Measurements from ENCODE around the gene OR10A3. TPM values are rescaled to one million over a fixed set of nuclear protein-coding genes. Genes with fewer than 3 reads are reported as not detected.

Gene OR10A3
- total RNA-seq, 1 donor = under 0.01 TPM

GRCh38 chr11:7890417-7891172, 50.9 kb downstream of the OR10A3 start:
- H3K4me3 ChIP-seq (ENCODE audit: insufficient read depth, low read length) = peak overlapping the region; percentile 62
- H2AFZ ChIP-seq (ENCODE audit: low read length) = peak overlapping the region; percentile 91
- H3K27me3 ChIP-seq (ENCODE audit: insufficient read depth, low read length) = no peaks in the 10 kb centered on the region
- no peaks in the 10 kb centered on the region for H3K9me3 ChIP-seq (ENCODE audit: low read depth, low read length)
- H3K4me1 ChIP-seq (ENCODE audit: insufficient read depth, low read length) = peaks cover 31% of the 10 kb centered on the region
- no peaks in the 10 kb centered on the region for H4K20me1 ChIP-seq (ENCODE audit: insufficient read depth, low read length)
- peak overlapping the region; percentile 47 for H3K27ac ChIP-seq (ENCODE audit: low read depth, low read length)
- H3K36me3 ChIP-seq (ENCODE audit: insufficient read depth, low read length) = no peaks in the 10 kb centered on the region
- H3K4me2 ChIP-seq (ENCODE audit: insufficient read depth, low read length) = peak overlapping the region; percentile 82
- peak; percentile 77 for DNase-seq (ENCODE audit: insufficient read length, low spot score, missing footprints)
- no peaks in the 10 kb centered on the region for H3K79me2 ChIP-seq (ENCODE audit: insufficient read depth, low read length)
- TF ChIP-seq CTCF (IDR thresholded peaks at IDR 0.05; ENCODE audit: extremely low read depth, low read depth, low read length) = no peak

- no peak for DNase-seq (ENCODE audit: insufficient read length, low spot score, missing footprints)
- H3K9me3 ChIP-seq (ENCODE audit: low read depth, low read length) = no peaks in the 10 kb centered on the region
- H3K27me3 ChIP-seq (ENCODE audit: insufficient read depth, low read length) = no peaks in the 10 kb centered on the region
- peak overlapping the region; percentile 91 for H2AFZ ChIP-seq (ENCODE audit: low read length)
- H3K4me1 ChIP-seq (ENCODE audit: insufficient read depth, low read length) = peaks cover 31% of the 10 kb centered on the region
- no peaks in the 10 kb centered on the region for H4K20me1 ChIP-seq (ENCODE audit: insufficient read depth, low read length)
- peak overlapping the region; percentile 62 for H3K4me3 ChIP-seq (ENCODE audit: insufficient read depth, low read length)
- H3K4me2 ChIP-seq (ENCODE audit: insufficient read depth, low read length) = peak overlapping the region; percentile 82
- H3K27ac ChIP-seq (ENCODE audit: low read depth, low read length) = peak overlapping the region; percentile 47
- no peak for TF ChIP-seq CTCF (IDR thresholded peaks at IDR 0.05; ENCODE audit: extremely low read depth, low read depth, low read length)
- H3K36me3 ChIP-seq (ENCODE audit: insufficient read depth, low read length) = no peaks in the 10 kb centered on the region
- no peaks in the 10 kb centered on the region for H3K79me2 ChIP-seq (ENCODE audit: insufficient read depth, low read length)
These were observed 51.5 kb downstream of the OR10A3 start for GRCh38 chr11:7889985-7890384.

Small RNAs within 50 kb of the gene (small RNA-seq; reads per million reads assigned to genes)
- gene COX6CP5 = not detected
- gene RNU6-943P = not detected

Other genes starting within 250 kb of the OR10A3 start
- under 0.01 TPM in 1 of 2 replicates, not detected in the other for gene OVCH2, start 235.2 kb downstream of the OR10A3 start, total RNA-seq
- not detected in 2 replicates for gene OR5P2, start 144.8 kb downstream of the OR10A3 start, total RNA-seq
- gene OR5P3, start 110.9 kb downstream of the OR10A3 start, total RNA-seq = not detected in 2 replicates
- under 0.01 and 0.29 TPM in 2 replicates for gene OR10A6, start 10.4 kb downstream of the OR10A3 start, total RNA-seq
- gene NLRP10, start 23.7 kb upstream of the OR10A3 start, total RNA-seq = 10.0 and 14.1 TPM in 2 replicates
- 280 and 286 TPM in 2 replicates for gene EIF3F, start 45.6 kb upstream of the OR10A3 start, total RNA-seq
- gene TUB, start 139.5 kb upstream of the OR10A3 start, total RNA-seq = 19.2 and 23.5 TPM in 2 replicates
- not detected in 2 replicates for gene RIC3, start 227.3 kb upstream of the OR10A3 start, total RNA-seq

Measured in osteoblast (primary cell).